ENCODE results near the gene RPUSD3. TPM values are rescaled to one million over a fixed set of nuclear protein-coding genes. Genes with fewer than 3 reads are reported as not detected.

Gene RPUSD3
- total and polyA plus RNA-seq, 7 donors, result 39.7 to 64.2 (median 49.4) TPM

DNA sequence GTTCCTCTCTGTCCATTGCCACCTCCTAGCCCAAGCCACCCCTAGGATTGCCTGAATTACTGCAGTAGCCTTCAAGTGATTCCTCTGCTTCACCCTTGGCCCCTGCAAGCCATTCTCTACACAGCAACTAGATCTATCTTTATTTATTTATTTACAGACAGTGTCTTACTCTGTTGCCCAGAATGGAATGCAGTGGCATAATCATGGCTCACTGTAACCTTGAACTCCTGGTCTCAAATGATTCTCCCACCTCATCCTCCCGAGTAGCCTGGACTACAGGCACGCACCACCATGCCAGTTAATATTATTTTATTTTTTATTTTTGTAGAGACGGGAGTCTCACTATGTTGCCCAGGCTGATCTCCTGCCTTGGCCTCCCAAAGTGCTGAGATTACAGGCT lies 44.7 kb upstream of the RPUSD3 start:
- TF ChIP-seq, protein P1, sequence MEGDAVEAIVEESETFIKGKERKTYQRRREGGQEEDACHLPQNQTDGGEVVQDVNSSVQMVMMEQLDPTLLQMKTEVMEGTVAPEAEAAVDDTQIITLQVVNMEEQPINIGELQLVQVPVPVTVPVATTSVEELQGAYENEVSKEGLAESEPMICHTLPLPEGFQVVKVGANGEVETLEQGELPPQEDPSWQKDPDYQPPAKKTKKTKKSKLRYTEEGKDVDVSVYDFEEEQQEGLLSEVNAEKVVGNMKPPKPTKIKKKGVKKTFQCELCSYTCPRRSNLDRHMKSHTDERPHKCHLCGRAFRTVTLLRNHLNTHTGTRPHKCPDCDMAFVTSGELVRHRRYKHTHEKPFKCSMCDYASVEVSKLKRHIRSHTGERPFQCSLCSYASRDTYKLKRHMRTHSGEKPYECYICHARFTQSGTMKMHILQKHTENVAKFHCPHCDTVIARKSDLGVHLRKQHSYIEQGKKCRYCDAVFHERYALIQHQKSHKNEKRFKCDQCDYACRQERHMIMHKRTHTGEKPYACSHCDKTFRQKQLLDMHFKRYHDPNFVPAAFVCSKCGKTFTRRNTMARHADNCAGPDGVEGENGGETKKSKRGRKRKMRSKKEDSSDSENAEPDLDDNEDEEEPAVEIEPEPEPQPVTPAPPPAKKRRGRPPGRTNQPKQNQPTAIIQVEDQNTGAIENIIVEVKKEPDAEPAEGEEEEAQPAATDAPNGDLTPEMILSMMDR (IDR thresholded peaks at IDR 0.05), result no peak
- intact Hi-C loops (cut with DNase I), result no loop called here
- 75 to 85% (median 80%) methylated on average over 3 of the region's 3 CpGs for WGBS, 3 donors

DNA sequence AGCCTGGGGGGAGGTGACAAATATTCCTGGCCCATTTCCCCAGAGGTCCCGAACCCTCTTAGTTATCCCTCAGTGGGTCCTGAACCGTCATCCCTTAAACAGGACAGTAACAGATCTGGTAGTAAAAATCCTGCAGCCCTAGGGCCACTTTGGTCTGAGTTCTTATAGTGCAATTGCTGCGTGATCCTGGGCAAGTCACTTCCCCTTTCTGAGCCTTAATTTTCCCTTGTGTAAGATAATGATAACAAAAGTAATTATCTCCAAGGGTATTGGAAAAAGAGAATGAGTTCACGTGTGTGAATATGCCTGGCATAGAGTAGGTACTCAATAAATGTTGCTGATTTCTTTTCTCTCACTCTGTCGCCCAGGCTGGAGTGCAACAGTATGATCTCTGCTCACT lies 43.7 kb upstream of the RPUSD3 start:
- TF ChIP-seq, protein P1 (IDR thresholded peaks at IDR 0.05), result no peak
- intact Hi-C loops (cut with DNase I), result no loop called here

More for the DNA sequence above, 44.7 kb upstream of the RPUSD3 start:
- Histone ChIP-seq H3K36me3 (ENCODE audit: insufficient read depth in 1 of 2, low read depth in 1 of 2) (peaks cover 10 to 12% of the 10 kb centered on the region in 2 donors), H3K27me3 (ENCODE audit: insufficient read depth in 3 of 3, low read length in 2 of 3) (no peaks in the 10 kb centered on the region), H3K27ac (no peak overlapping the region), H3K9me3 (no peaks in the 10 kb centered on the region), H3K4me1 (peaks cover 6% of the 10 kb centered on the region), H3K4me3 (no peak overlapping the region)
- no peak for ATAC-seq
- DNase-seq, result no peak

DNA sequence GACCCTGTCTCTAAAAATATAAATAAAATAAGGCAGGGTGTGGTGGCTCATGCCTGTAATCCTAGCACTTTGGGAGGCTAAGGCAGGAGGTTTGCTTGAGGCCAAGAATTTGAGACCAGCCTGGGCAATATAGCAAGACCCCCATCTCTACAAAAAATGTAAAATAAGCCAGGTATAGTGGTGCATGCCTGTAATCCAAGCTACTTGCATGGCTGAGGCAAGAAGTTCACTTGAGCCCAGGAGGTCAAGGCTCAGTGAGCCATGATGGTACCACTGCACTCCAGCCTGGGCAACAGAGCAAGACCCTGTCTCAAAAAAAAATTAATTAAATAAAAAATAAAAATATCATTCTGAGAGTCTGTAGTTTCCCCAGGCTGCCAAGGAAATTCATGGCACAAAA lies 42.5 kb upstream of the RPUSD3 start:
- no peak overlapping the region for H3K4me3 ChIP-seq
- ATAC-seq (no peak), DNase-seq (no peak)
- intact Hi-C loops (cut with DNase I), result no loop called here
- H3K9me3 ChIP-seq, result no peaks in the 10 kb centered on the region
- no peaks in the 10 kb centered on the region for H3K36me3 ChIP-seq (ENCODE audit: insufficient read depth in 1 of 2, low read depth in 1 of 2)
- TF ChIP-seq, protein P1 (IDR thresholded peaks at IDR 0.05), result no peak
- H3K4me1 ChIP-seq, result peaks cover under 1% of the 10 kb centered on the region
- no peaks in the 10 kb centered on the region for H3K27me3 ChIP-seq (ENCODE audit: insufficient read depth in 3 of 3, low read length in 2 of 3)
- no peak overlapping the region for H3K27ac ChIP-seq

More for the DNA sequence above, 43.7 kb upstream of the RPUSD3 start:
- Histone ChIP-seq H3K27ac (no peak overlapping the region), H3K36me3 (ENCODE audit: insufficient read depth in 1 of 2, low read depth in 1 of 2) (peaks cover 2 to 4% of the 10 kb centered on the region in 2 donors), H3K4me3 (no peak overlapping the region), H3K9me3 (no peaks in the 10 kb centered on the region), H3K27me3 (ENCODE audit: insufficient read depth in 3 of 3, low read length in 2 of 3) (no peaks in the 10 kb centered on the region), H3K4me1 (peaks cover 6% of the 10 kb centered on the region)
- DNase-seq, result no peak
- ATAC-seq, result no peak
- 84 to 90% (median 85%) methylated on average over 5 of the region's 5 CpGs for WGBS, 3 donors

DNA sequence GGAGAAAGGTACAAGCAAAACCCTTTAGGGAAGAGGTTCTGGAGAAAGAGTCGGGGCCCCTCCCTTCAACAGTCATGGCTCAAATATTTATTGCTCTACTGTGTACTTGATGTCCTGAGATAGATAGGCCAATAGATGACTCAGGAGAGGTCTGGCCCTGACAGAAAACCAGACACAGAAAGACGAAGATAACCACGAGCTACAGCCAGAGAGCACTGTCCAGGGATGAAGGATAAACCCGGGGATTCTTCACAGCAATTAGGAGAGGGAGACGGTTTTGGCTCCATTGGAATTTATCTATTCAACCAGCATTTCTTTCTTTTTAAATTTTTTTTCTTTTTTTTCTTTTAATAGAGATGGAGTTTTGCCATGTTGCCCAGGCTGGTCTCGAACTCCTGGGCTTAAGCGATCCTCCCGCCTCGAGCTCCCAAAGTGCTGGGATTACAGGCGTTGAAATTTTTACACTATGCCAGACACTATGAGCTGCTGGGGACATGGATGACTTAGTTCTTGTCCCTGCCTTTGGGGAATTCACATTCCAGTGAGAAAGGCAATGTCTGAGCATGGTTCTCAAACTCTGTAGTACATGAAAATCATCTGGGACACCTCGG lies 40.9 kb upstream of the RPUSD3 start:
- WGBS, 3 donors, result 58 to 69% (median 62%) methylated on average over 11 of the region's 11 CpGs
- Histone ChIP-seq H3K4me3 (no peak overlapping the region), H3K9me3 (no peaks in the 10 kb centered on the region), H3K4me1 (no peaks in the 10 kb centered on the region), H3K27me3 (ENCODE audit: insufficient read depth in 3 of 3, low read length in 2 of 3) (no peaks in the 10 kb centered on the region), H3K27ac (no peak overlapping the region), H3K36me3 (ENCODE audit: insufficient read depth in 1 of 2, low read depth in 1 of 2) (no peaks in the 10 kb centered on the region)
- ATAC-seq (peak in 3 of 4 donors; percentile 74 to 83 (median 77)), DNase-seq (no peak)
- TF ChIP-seq, protein P1 (IDR thresholded peaks at IDR 0.05), result no peak
- intact Hi-C loops (cut with DNase I), result no loop called here
